ENCODE measurements around the gene SARM1. TPM values are rescaled to one million over a fixed set of nuclear protein-coding genes. Genes with fewer than 3 reads are reported as not detected.
A peak's percentile ranks its signal among the peaks of the same experiment; 100 is the strongest.

The SARM1 gene
- total RNA-seq, 1 experiment from 2014 or later: 3.5 TPM

- DNase-seq (ENCODE audit: low read depth): no peak
These were observed 30.0 kb upstream of the SARM1 start for GRCh38 chr17:28341516-28341915.

DNA sequence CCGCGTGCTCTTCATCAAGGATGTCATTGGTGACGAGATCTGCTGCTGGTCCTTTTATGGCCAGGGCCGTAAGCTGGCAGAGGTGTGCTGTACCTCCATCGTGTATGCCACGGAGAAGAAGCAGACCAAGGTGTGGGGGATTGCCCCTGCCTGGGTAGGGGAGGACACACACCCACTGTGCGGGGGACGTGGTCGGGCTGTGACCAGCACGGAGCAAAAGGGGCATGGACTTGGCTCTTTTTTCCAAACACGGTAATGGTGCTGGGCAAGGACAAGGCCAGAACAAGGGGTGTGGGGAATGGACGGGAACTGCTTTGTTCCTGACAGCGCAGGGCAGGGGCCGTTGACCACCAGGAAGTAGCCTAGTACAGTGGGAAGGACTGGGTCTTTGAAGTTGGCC, 29.2 kb upstream of the SARM1 start:
- DNase-seq (ENCODE audit: low read depth): no peak

DNA sequence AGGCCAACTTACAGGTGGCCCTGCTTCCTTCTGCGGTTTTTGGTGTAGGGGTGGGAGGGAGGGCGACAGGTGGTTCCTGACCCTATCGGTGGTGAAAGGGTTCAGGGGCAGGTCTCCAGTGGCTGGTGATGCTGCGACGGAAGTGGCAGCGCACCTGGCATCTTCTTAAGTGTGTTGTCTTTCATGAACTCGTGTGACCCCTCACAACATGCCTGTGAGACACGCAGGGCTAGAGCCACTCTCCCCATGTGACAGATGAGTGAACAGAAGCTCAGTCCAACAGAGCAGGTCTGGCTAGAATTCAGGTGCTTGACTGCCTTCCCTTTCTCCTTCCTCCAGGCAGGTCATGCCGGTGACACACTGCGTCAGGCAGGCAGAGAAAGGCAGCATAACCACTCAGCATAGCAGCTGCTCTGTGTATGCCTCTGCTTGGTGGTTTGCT, 28.0 kb upstream of the SARM1 start:
- DNase-seq (ENCODE audit: low read depth): no peak

- no peak for DNase-seq (ENCODE audit: low read depth)
These were observed 27.5 kb upstream of the SARM1 start for GRCh38 chr17:28344011-28344410.

DNA sequence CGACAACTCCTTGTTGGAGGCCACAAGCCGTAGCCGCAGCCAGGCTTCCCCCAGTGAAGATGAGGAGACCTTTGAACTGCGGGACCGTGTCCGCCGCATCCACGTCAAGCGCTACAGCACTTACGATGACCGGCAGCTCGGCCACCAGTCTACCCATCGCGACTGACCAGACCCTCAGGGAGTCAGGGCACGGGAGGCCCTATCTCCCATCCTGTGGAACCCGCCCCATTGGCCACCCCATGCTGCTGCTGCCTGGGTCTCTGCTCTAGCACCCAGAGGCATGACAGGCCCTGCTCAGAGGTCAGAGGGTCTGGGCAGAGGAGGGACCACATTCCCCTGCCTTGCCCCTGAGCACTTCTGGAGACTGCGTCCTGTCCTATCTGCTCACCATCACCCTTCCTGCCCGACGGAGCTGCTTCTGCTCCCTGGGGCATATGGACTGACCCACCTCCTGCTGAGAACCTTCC, 27.0 kb upstream of the SARM1 start:
- no peak for DNase-seq (ENCODE audit: low read depth)

DNA sequence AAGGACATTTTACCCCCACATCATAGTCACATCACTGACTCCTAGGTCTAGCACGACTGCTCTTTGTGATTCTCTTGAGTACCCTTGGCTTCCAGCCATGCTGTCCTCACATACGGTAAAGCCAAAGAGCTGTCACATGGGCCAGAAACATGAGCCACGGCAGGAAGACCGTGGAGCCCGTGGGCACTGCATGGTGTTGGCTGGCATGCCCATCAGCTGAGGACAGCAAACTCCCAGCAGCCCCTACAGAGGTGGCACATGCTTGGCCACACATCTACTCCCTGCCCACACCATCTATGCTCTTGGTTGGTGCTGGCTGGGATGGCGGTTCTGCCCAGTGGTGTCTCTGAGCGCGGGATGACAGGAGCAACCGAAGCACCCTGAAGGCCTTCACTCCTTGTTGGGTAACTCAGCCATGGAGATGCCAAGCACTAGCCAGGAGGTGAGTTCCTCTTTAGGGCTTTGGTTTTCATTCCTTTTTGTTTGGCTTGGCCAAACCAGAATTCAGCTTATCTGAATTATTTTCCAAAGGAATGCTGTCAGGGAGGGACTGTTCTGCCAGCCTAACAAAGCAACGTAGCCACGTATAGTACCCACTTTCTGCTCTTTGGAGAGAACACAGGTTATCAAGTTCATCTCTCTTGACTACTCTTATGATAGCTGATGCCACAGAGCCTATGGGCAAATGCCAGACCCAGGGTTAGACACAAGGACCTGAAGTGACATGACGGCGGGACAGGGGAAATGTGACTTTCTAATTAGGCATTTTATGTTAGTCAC, 25.9 kb upstream of the SARM1 start:
- DNase-seq (ENCODE audit: low read depth): no peak

GRCh38 chr17:28346199-28346580, 25.3 kb upstream of the SARM1 start:
- DNase-seq (ENCODE audit: low read depth): no peak

- DNase-seq (ENCODE audit: low read depth): no peak
These were observed 24.7 kb upstream of the SARM1 start for GRCh38 chr17:28346746-28347246.

GRCh38 chr17:28347261-28347891, 24.1 kb upstream of the SARM1 start:
- peak; percentile 93 for DNase-seq (ENCODE audit: low read depth)

DNA sequence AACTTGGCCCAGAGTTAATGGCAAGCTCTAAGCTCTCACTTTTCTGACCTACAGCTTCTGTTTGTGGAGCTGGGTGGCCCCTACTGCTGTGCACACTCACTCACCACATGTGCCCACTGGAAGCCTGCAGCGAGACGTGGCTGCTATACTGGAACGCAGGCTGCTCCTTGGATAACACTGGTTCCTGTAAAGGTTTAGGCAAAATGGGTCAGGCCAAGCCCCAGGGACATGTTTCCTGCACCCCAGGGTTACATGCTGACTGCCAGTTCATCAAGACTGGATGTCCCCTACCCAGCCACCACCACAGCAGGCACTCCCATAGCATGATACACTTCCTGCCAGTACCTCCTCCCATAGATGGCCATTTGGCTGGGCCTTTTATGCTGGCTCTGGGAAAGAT, 22.5 kb upstream of the SARM1 start:
- no peak for DNase-seq (ENCODE audit: low read depth)

- no peak for DNase-seq (ENCODE audit: low read depth)
These were observed 21.2 kb upstream of the SARM1 start for GRCh38 chr17:28350271-28350670.

GRCh38 chr17:28357061-28357900, 14.2 kb upstream of the SARM1 start, which contains the start of gene POLDIP2:
TSS of gene POLDIP2 (minus strand) at chr17:28357527. CDS start at chr17:28357448, 79 bp downstream.
- peak; percentile 98 for DNase-seq (ENCODE audit: low read depth)

DNA sequence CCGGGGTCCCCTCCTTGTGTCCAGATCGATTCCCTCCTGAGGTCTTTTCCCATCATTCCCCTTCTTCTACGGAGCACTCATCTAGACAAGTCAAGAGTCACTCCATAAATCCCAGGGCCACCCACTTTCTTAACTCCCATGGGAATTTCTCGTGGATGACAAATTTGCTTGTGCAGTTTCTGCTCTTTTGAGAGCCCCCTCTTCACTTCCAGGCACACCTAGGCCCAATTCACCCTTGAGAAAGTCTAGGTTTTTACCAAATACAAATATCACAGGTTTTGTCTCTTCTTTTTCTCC, 13.6 kb upstream of the SARM1 start:
- no peak for DNase-seq (ENCODE audit: low read depth)

GRCh38 chr17:28363186-28363585, 8.3 kb upstream of the SARM1 start:
- no peak for DNase-seq (ENCODE audit: low read depth)

DNA sequence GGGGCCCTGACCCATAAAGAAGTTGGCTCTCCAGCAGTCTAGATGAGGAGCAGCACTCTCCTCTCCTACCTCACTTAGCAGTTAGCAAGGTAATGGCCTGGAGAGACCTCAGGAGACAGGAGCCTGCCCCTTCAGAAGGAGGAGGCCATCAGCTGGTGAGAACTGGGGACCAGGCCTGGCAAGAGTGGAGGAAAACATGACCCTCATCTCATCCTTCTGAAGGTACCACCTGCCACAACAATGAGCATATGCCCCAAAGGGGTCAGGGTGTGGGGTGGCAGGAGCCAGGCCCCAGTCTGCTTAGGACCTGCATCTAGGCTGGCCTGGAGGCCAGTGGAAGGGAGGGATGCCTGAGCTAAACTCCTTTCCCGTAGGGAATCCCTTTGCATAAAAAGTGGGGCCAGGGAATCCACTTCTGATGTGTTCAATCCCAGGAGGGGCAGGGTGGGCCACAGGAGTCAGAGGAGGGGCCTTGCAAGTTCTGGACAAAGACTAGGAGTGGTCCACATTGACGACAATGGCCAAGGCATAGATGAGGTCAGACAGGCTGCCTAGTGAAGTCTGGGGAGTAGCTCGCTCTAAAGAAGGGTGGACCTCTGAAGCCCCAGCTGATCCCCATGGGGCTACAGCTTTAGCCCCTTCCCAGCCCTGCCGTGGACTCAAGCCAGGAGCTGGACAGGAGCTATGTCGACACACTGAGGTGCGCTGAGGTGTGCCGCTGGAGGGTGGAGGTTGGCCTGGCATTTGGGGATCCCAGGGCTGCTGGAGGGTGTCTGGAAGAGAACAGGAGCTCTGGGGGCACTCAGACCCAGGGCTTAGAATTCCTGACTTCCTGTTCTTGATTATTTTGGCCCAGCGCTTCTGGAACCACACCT, 7.5 kb upstream of the SARM1 start:
- DNase-seq (ENCODE audit: low read depth): no peak

DNA sequence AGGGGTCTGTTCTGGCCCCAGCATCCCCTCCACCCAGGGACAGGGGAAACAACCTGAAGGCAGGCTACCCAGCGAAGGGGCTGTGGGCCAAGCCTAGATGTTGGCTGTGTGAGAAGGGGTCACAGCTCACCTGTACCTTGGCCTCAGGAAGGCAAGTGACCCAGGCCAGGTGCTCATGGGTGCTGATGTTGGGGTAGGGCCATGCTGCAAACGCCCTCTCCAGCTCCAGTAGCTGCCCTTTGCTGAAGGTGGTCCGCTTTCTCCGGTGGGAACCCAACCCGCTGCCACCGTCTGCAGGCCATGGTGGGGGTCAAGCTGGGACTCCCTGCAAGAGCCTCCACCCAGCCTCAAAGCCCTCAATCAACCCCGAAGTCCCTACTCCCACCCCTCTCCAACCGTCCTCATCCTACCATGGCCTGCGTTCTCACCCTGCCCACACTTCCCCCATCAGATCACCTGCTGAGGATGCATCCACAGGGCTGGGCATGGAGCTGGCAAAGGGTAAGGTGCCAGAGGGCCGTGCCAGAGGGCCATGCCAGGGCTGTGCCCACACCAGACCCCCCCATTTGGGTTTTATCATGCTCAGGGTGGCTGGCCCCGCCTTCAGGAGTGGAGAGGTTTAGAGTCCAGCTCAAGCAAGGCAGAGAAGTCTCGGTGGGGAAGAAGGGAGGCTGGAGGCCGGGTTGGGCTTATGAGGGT, 6.7 kb upstream of the SARM1 start, which contains the start of gene SEBOX:
Gene SEBOX (minus strand): TSS at position 535 of the 699 bp plus-strand sequence. CDS start 48 bp downstream, at position 487.
- no peak for DNase-seq (ENCODE audit: low read depth)

- DNase-seq (ENCODE audit: low read depth): no peak
These were observed 6.0 kb upstream of the SARM1 start for GRCh38 chr17:28365487-28365886.

- DNase-seq (ENCODE audit: low read depth): no peak
These were observed 4.9 kb upstream of the SARM1 start for GRCh38 chr17:28366605-28367004.

DNA sequence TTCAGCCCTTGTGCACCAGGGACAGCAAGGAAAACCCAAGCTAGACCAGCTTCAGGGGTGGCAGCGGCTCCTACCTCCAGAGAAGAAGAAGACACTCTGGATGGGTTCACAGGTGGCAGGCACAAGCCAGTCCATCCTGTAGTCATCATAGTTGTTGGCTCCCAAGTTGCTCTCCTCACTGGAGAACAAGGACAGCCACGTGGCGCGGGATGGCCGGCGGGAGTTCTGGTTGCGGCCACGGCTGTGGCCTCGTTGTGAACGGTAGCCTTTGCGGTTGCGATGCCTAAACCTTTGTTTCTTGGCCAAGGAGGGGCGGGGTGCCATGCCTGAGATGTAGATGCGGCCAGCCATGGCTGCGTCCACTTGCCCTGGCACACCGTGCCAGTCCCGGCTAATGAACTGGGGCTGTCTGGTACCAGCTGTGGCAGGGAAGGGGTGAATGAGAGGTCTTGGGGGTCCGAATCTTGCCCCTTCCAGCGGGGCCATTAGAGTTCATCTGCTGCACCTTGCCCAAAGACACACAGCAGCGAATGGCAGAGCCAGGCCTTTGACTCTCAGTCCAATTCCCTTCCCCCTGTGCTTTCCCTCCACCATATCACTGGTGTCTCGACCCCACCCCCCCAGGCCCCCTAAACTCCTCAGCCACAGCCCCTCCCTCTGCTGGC, 3.7 kb upstream of the SARM1 start:
- no peak for DNase-seq (ENCODE audit: low read depth)

- DNase-seq (ENCODE audit: low read depth): no peak
These were observed 3.1 kb upstream of the SARM1 start for GRCh38 chr17:28368306-28368831.

Measured in Daoy (cell line).